Endothelial cell of umbilical vein (primary cell): ENCODE measurements around the gene SINHCAF.

ENCODE experiments used
- CTCF ChIP-seq, 2 donors: IDR thresholded peaks; 1 replicate in 1 of 2; 2 replicates in 1 of 2; pipeline ENCODE4 v1.5.1; 2011; ENCODE audit warnings: low read length in 2 of 2, mild to moderate bottlenecking in 2 of 2, moderate library complexity in 2 of 2, control low read depth in 1 of 2, inconsistent platforms in 1 of 2, low read depth in 1 of 2; ENCODE audit not compliant: insufficient read depth in 1 of 2; ENCODE audit errors: extremely low read depth in 1 of 2
- EZH2 ChIP-seq: IDR thresholded peaks from 2 replicates; pipeline ENCODE4 v1.6.1; 2012; ENCODE audit warnings: borderline replicate concordance, low read depth, mild to moderate bottlenecking, moderate library complexity, low read length, inconsistent platforms; ENCODE audit not compliant: severe bottlenecking
- JUN ChIP-seq: IDR thresholded peaks from 2 replicates; pipeline ENCODE4 v1.6.1; 2011; ENCODE audit warnings: borderline replicate concordance, low read depth; ENCODE audit not compliant: insufficient read length, insufficient read depth
- POLR2A ChIP-seq: IDR thresholded peaks from 2 replicates; pipeline ENCODE4 v1.6.1; 2012; ENCODE audit warnings: low read depth, mild to moderate bottlenecking, control low read depth, low read length
- POLR2AphosphoS5 ChIP-seq: IDR thresholded peaks from 2 replicates; pipeline ENCODE4 v1.6.1; 2012; ENCODE audit warnings: low read depth, mild to moderate bottlenecking, control low read depth, low read length, moderate library complexity; ENCODE audit not compliant: insufficient read depth

- TF ChIP-seq CTCF (IDR thresholded peaks at IDR 0.05; ENCODE audit: extremely low read depth in 1 of 2, insufficient read depth in 1 of 2, low read depth in 1 of 2, low read length in 2 of 2) (no peak), EZH2 (no peak), POLR2AphosphoS5 (no peak), POLR2A (no peak), JUN (no peak)
Measured at GRCh38 chr12:31267966-31268365, 58.0 kb downstream of the SINHCAF start.
